Activated T-cell treated with anti-CD3 and anti-CD28 coated beads, Interleukin-2, amount 50 U/mL, for 24 hours (primary cell): ENCODE data around the gene RAD52.
"Not testable (repeated sequence)": the region's sequence is repeated elsewhere in the genome, so short reads cannot be mapped to it uniquely, and the experiment has no call there.

Source experiments
- DNase-seq: peaks from one replicate; pipeline ENCODE4 v3.0.0-alpha.2; 2020
- H3K27ac Mint-ChIP-seq: 2 replicates; pipeline ENCODE4 v1.8.0; 2020; ENCODE audit warnings: mild to moderate bottlenecking, mixed read lengths
- H3K27me3 Mint-ChIP-seq: 2 replicates; pipeline ENCODE4 v1.8.0; 2020; ENCODE audit warnings: mixed read lengths
- H3K36me3 Mint-ChIP-seq: 2 replicates; pipeline ENCODE4 v1.8.0; 2020; ENCODE audit warnings: low read depth, mixed read lengths
- H3K4me1 Mint-ChIP-seq: 2 replicates; pipeline ENCODE4 v1.8.0; 2020; ENCODE audit warnings: low read depth, mixed read lengths
- H3K4me3 Mint-ChIP-seq: 2 replicates; pipeline ENCODE4 v1.8.0; 2020; ENCODE audit warnings: mild to moderate bottlenecking, moderate library complexity, mixed read lengths
- H3K9me3 Mint-ChIP-seq: 2 replicates; pipeline ENCODE4 v1.8.0; 2020; ENCODE audit warnings: mixed read lengths

The RAD52 gene

GRCh38 chr12:946212-946611 lies 3.3 kb downstream of the RAD52 start:
- Mint-ChIP-seq H3K9me3 (no peaks in the 10 kb centered on the region), H3K36me3 (peaks cover 53% of the 10 kb centered on the region), H3K4me3 (peak overlapping the region; percentile 21), H3K4me1 (peaks cover 42% of the 10 kb centered on the region), H3K27me3 (no peaks in the 10 kb centered on the region), H3K27ac (peak overlapping the region; percentile 61)
- no peak for DNase-seq

- H3K27ac Mint-ChIP-seq = peak overlapping the region; percentile 50
- H3K27me3 Mint-ChIP-seq = no peaks in the 10 kb centered on the region
- H3K9me3 Mint-ChIP-seq = no peaks in the 10 kb centered on the region
- H3K36me3 Mint-ChIP-seq = peaks cover 66% of the 10 kb centered on the region
- DNase-seq = no peak
- H3K4me3 Mint-ChIP-seq = no peak overlapping the region
- peaks cover 43% of the 10 kb centered on the region for H3K4me1 Mint-ChIP-seq
Observed at GRCh38 chr12:944211-944610, 5.3 kb downstream of the RAD52 start.

- DNase-seq = no peak
- H3K27ac Mint-ChIP-seq = peak overlapping the region; percentile 47
- no peaks in the 10 kb centered on the region for H3K27me3 Mint-ChIP-seq
- H3K36me3 Mint-ChIP-seq = peaks cover 66% of the 10 kb centered on the region
- H3K4me3 Mint-ChIP-seq = no peak overlapping the region
- H3K4me1 Mint-ChIP-seq = peaks cover 35% of the 10 kb centered on the region
- no peaks in the 10 kb centered on the region for H3K9me3 Mint-ChIP-seq
Observed at GRCh38 chr12:943051-943450, 6.4 kb downstream of the RAD52 start.

- H3K4me3 Mint-ChIP-seq = no peak overlapping the region
- H3K4me1 Mint-ChIP-seq = peaks cover 4% of the 10 kb centered on the region
- peaks cover 62% of the 10 kb centered on the region for H3K36me3 Mint-ChIP-seq
- no peak for DNase-seq
- H3K27ac Mint-ChIP-seq = peak overlapping the region; percentile 16
- H3K9me3 Mint-ChIP-seq = no peaks in the 10 kb centered on the region
- H3K27me3 Mint-ChIP-seq = no peaks in the 10 kb centered on the region
Observed at GRCh38 chr12:938810-939209, 10.7 kb downstream of the RAD52 start.

- Mint-ChIP-seq H3K36me3 (peaks cover 54% of the 10 kb centered on the region), H3K9me3 (no peaks in the 10 kb centered on the region), H3K4me3 (no peak overlapping the region), H3K4me1 (peaks cover 5% of the 10 kb centered on the region), H3K27me3 (no peaks in the 10 kb centered on the region), H3K27ac (peak overlapping the region; percentile 66)
- no peak for DNase-seq
Observed at GRCh38 chr12:936377-937345, 12.8 kb downstream of the RAD52 start.

GRCh38 chr12:935891-936290 lies 13.6 kb downstream of the RAD52 start:
- peaks cover 60% of the 10 kb centered on the region for H3K36me3 Mint-ChIP-seq
- not testable (repeated sequence) for H3K4me3 Mint-ChIP-seq, H3K9me3 Mint-ChIP-seq, H3K4me1 Mint-ChIP-seq, H3K27me3 Mint-ChIP-seq, DNase-seq, H3K27ac Mint-ChIP-seq

- no peak for DNase-seq
- peaks cover 61% of the 10 kb centered on the region for H3K36me3 Mint-ChIP-seq
- H3K9me3 Mint-ChIP-seq = no peaks in the 10 kb centered on the region
- H3K27ac Mint-ChIP-seq = peak overlapping the region; percentile 69
- peaks cover 3% of the 10 kb centered on the region for H3K4me1 Mint-ChIP-seq
- no peak overlapping the region for H3K4me3 Mint-ChIP-seq
- H3K27me3 Mint-ChIP-seq = no peaks in the 10 kb centered on the region
Observed at GRCh38 chr12:931591-931990, 17.9 kb downstream of the RAD52 start.

- Mint-ChIP-seq H3K9me3 (no peaks in the 10 kb centered on the region), H3K4me3 (no peak overlapping the region), H3K4me1 (peaks cover 3% of the 10 kb centered on the region), H3K27ac (no peak overlapping the region), H3K27me3 (no peaks in the 10 kb centered on the region), H3K36me3 (peaks cover 65% of the 10 kb centered on the region)
- no peak for DNase-seq
Observed at GRCh38 chr12:931060-931459, 18.4 kb downstream of the RAD52 start.

- Mint-ChIP-seq H3K4me3 (no peak overlapping the region), H3K36me3 (peaks cover 82% of the 10 kb centered on the region), H3K9me3 (no peaks in the 10 kb centered on the region), H3K27ac (no peak overlapping the region), H3K27me3 (no peaks in the 10 kb centered on the region), H3K4me1 (no peaks in the 10 kb centered on the region)
- DNase-seq = no peak
Observed at GRCh38 chr12:926641-927040, 22.9 kb downstream of the RAD52 start.

- Mint-ChIP-seq H3K4me3 (no peak overlapping the region), H3K4me1 (peaks cover 6% of the 10 kb centered on the region), H3K36me3 (peaks cover 74% of the 10 kb centered on the region), H3K9me3 (no peaks in the 10 kb centered on the region), H3K27me3 (no peaks in the 10 kb centered on the region), H3K27ac (no peak overlapping the region)
- DNase-seq = no peak
Observed at GRCh38 chr12:922285-922684, 27.2 kb downstream of the RAD52 start.

GRCh38 chr12:920676-921075 lies 28.8 kb downstream of the RAD52 start:
- peaks cover 74% of the 10 kb centered on the region for H3K36me3 Mint-ChIP-seq
- peak overlapping the region; percentile 73 for H3K27ac Mint-ChIP-seq
- H3K27me3 Mint-ChIP-seq = no peaks in the 10 kb centered on the region
- H3K9me3 Mint-ChIP-seq = no peaks in the 10 kb centered on the region
- H3K4me1 Mint-ChIP-seq = peaks cover 16% of the 10 kb centered on the region
- DNase-seq = no peak
- no peak overlapping the region for H3K4me3 Mint-ChIP-seq

- Mint-ChIP-seq H3K4me3 (no peak overlapping the region), H3K9me3 (no peaks in the 10 kb centered on the region), H3K36me3 (peaks cover 84% of the 10 kb centered on the region)
Observed at GRCh38 chr12:916712-917445, 32.6 kb downstream of the RAD52 start.

GRCh38 chr12:916240-916639 lies 33.3 kb downstream of the RAD52 start:
- no peaks in the 10 kb centered on the region for H3K9me3 Mint-ChIP-seq
- peaks cover 32% of the 10 kb centered on the region for H3K4me1 Mint-ChIP-seq
- DNase-seq = peak; percentile 48
- H3K36me3 Mint-ChIP-seq = peaks cover 87% of the 10 kb centered on the region
- H3K27me3 Mint-ChIP-seq = no peaks in the 10 kb centered on the region
- H3K4me3 Mint-ChIP-seq = peak overlapping the region; percentile 31
- H3K27ac Mint-ChIP-seq = peak overlapping the region; percentile 92

More at GRCh38 chr12:916712-917445, 32.6 kb downstream of the RAD52 start:
- Mint-ChIP-seq H3K4me1 (peaks cover 32% of the 10 kb centered on the region), H3K27me3 (no peaks in the 10 kb centered on the region), H3K27ac (peak overlapping the region; percentile 68)
- no peak for DNase-seq

GRCh38 chr12:915090-915489 lies 34.4 kb downstream of the RAD52 start:
- H3K36me3 Mint-ChIP-seq = peaks cover 88% of the 10 kb centered on the region
- no peaks in the 10 kb centered on the region for H3K27me3 Mint-ChIP-seq
- H3K27ac Mint-ChIP-seq = peak overlapping the region; percentile 92
- no peaks in the 10 kb centered on the region for H3K9me3 Mint-ChIP-seq
- no peak overlapping the region for H3K4me3 Mint-ChIP-seq
- DNase-seq = no peak
- peaks cover 25% of the 10 kb centered on the region for H3K4me1 Mint-ChIP-seq
